ENCODE data around the gene GNAQ. TPM values are rescaled to one million over a fixed set of nuclear protein-coding genes. Genes with fewer than 3 reads are reported as not detected.
"Not testable (repeated sequence)": the region's sequence is repeated elsewhere in the genome, so short reads cannot be mapped to it uniquely, and the experiment has no call there.

The GNAQ gene
- total RNA-seq, 4 donors from 2014 or later = 13.1 to 19.7 (median 16.4) TPM

GRCh38 chr9:77705636-77706035 is 326.0 kb downstream of the GNAQ start:
- DNase-seq (ENCODE audit: low spot score in 2 of 2) = no peak
- TF ChIP-seq CTCF (IDR thresholded peaks at IDR 0.05) (no peak), POLR2A (IDR thresholded peaks at IDR 0.05) (no peak)
- no peak overlapping the region for H3K4me3 ChIP-seq (ENCODE audit: low read depth, poor library complexity, severe bottlenecking)
- intact Hi-C loops (cut with DNase I; ENCODE audit: low total_unique reads) = no loop called here

GRCh38 chr9:77702521-77703390 is 328.9 kb downstream of the GNAQ start:
- H3K4me3 ChIP-seq (ENCODE audit: low read depth, poor library complexity, severe bottlenecking); DNase-seq (ENCODE audit: low spot score in 2 of 2); intact Hi-C loops (cut with DNase I; ENCODE audit: low total_unique reads): not testable (repeated sequence)
- 94 to 97% methylated on average over 15 to 52 of the region's 52 CpGs for WGBS, 2 donors

GRCh38 chr9:77697238-77697984 is 334.2 kb downstream of the GNAQ start:
- TF ChIP-seq POLR2A (IDR thresholded peaks at IDR 0.05) = no peak
- no peak for TF ChIP-seq CTCF (IDR thresholded peaks at IDR 0.05)
- intact Hi-C loops (cut with DNase I; ENCODE audit: low total_unique reads) = no loop called here
- 70 to 72% methylated on average over 1 of the region's 1 CpG for WGBS, 2 donors
- DNase-seq (ENCODE audit: low spot score in 2 of 2) = no peak
- H3K4me3 ChIP-seq (ENCODE audit: low read depth, poor library complexity, severe bottlenecking) = no peak overlapping the region

- DNase-seq (ENCODE audit: low spot score in 2 of 2); intact Hi-C loops (cut with DNase I; ENCODE audit: low total_unique reads); H3K4me3 ChIP-seq (ENCODE audit: low read depth, poor library complexity, severe bottlenecking): not testable (repeated sequence)
- WGBS, 2 donors = 96% methylated on average over 3 of the region's 3 CpGs
These were observed 340.9 kb downstream of the GNAQ start for GRCh38 chr9:77690723-77691122.

GRCh38 chr9:77690119-77690518 is 341.5 kb downstream of the GNAQ start:
- DNase-seq (ENCODE audit: low spot score in 2 of 2); intact Hi-C loops (cut with DNase I; ENCODE audit: low total_unique reads); H3K4me3 ChIP-seq (ENCODE audit: low read depth, poor library complexity, severe bottlenecking): not testable (repeated sequence)
- 72 to 75% methylated on average over 3 of the region's 3 CpGs for WGBS, 2 donors

- WGBS, 2 donors = 95 to 96% methylated on average over 11 of the region's 11 CpGs
- DNase-seq (ENCODE audit: low spot score in 2 of 2); intact Hi-C loops (cut with DNase I; ENCODE audit: low total_unique reads); H3K4me3 ChIP-seq (ENCODE audit: low read depth, poor library complexity, severe bottlenecking): not testable (repeated sequence)
These were observed 343.9 kb downstream of the GNAQ start for GRCh38 chr9:77687737-77688136.

GRCh38 chr9:77680581-77680980 is 351.0 kb downstream of the GNAQ start:
- DNase-seq (ENCODE audit: low spot score in 2 of 2) = no peak
- WGBS, 2 donors = 63 to 73% methylated on average over 5 of the region's 5 CpGs
- intact Hi-C loops (cut with DNase I; ENCODE audit: low total_unique reads) = no loop called here
- H3K4me3 ChIP-seq (ENCODE audit: low read depth, poor library complexity, severe bottlenecking) = no peak overlapping the region
- TF ChIP-seq CTCF (IDR thresholded peaks at IDR 0.05) (no peak), POLR2A (IDR thresholded peaks at IDR 0.05) (no peak)

Measured in lower leg skin (tissue), 4 donors.